Measurements from ENCODE around the gene COPA.

COPA gene

DNA sequence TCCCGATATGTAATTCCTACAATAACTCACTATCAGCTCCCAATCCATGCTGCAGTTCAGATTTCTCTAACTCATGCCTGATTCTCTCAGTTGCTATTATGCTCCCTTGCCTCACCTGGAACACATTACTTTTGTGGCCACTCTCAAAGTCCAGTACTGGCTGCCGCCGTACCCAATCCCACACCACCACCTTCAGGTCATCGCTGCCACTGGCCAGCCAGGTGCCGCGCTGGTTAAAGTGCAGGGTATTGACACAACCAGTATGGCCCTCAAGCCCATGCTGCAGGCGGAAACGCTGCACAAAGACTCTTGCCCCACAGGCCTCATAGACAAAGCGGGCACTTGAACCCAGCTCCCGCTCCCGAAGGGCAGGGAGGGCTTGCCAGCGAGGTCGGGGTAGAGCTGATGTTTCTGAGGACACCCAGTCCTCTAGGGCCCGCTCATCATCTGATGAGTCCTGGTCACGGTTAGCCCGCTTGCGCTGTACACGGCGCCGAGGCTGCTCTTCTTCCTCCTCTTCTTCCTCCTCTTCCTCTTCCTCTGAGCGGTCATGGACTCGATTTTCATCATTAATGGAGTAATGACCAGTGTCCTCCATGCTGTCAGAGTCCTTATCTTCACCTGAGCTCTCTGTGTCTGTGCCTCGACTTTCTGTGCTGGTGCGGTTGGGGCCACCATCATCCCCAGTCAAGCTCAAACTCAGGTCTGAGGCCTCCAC is 103.3 kb downstream of the COPA start:
- TF ChIP-seq, protein P1, sequence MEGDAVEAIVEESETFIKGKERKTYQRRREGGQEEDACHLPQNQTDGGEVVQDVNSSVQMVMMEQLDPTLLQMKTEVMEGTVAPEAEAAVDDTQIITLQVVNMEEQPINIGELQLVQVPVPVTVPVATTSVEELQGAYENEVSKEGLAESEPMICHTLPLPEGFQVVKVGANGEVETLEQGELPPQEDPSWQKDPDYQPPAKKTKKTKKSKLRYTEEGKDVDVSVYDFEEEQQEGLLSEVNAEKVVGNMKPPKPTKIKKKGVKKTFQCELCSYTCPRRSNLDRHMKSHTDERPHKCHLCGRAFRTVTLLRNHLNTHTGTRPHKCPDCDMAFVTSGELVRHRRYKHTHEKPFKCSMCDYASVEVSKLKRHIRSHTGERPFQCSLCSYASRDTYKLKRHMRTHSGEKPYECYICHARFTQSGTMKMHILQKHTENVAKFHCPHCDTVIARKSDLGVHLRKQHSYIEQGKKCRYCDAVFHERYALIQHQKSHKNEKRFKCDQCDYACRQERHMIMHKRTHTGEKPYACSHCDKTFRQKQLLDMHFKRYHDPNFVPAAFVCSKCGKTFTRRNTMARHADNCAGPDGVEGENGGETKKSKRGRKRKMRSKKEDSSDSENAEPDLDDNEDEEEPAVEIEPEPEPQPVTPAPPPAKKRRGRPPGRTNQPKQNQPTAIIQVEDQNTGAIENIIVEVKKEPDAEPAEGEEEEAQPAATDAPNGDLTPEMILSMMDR (IDR thresholded peaks at IDR 0.05; ENCODE audit: low read depth, low read length, missing control alignments): no peak
- no peak overlapping the region for H3K4me3 ChIP-seq (replicated peaks; ENCODE audit: low read depth, low read length)
- no peak for DNase-seq (ENCODE audit: extremely low read depth, low read depth)
